Measurements from ENCODE around the gene BAG3.
"Not testable (repeated sequence)": the region's sequence is repeated elsewhere in the genome, so short reads cannot be mapped to it uniquely, and the experiment has no call there.

BAG3 gene

DNA sequence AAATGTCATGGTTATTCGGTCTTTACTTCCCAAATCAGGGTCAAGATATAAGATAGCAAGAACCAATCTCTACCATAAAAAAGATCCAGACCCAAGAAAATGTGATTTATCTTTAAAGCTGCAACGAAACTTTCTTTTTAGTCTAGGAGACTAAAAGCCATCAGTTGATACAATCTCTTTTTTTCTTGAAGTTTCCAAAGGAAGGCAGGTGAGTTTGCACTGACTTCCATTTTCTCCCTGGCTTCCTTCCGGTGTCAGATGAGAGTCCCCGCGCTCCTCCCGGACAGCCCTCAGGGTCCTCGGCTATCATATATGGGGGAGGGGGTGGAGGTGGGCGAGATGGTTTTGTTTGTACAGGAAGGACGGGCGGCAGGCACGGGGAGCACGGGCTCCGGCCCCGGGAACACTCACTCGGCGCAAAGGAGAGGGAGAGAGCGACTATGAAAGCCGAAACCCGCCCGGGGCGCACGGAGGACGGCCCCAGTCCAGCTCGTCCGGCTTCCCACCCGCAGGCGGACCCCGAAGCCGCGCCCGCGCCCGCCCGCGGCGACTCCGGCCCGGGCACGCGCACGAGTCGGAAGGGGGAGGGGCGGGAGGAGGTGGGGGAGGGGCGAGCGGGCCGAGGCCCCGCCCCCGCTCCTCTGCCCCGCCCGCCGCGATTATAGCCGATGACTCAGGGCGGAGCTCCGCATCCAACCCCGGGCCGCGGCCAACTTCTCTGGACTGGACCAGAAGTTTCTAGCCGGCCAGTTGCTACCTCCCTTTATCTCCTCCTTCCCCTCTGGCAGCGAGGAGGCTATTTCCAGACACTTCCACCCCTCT lies at the start of gene BAG3:
Gene BAG3, plus strand, starts transcription at position 689 of the 822 bp plus-strand sequence. CDS start 296 bp downstream, outside the sequence.
- peak in 1 of 2 donors; percentile 74 for DNase-seq

DNA sequence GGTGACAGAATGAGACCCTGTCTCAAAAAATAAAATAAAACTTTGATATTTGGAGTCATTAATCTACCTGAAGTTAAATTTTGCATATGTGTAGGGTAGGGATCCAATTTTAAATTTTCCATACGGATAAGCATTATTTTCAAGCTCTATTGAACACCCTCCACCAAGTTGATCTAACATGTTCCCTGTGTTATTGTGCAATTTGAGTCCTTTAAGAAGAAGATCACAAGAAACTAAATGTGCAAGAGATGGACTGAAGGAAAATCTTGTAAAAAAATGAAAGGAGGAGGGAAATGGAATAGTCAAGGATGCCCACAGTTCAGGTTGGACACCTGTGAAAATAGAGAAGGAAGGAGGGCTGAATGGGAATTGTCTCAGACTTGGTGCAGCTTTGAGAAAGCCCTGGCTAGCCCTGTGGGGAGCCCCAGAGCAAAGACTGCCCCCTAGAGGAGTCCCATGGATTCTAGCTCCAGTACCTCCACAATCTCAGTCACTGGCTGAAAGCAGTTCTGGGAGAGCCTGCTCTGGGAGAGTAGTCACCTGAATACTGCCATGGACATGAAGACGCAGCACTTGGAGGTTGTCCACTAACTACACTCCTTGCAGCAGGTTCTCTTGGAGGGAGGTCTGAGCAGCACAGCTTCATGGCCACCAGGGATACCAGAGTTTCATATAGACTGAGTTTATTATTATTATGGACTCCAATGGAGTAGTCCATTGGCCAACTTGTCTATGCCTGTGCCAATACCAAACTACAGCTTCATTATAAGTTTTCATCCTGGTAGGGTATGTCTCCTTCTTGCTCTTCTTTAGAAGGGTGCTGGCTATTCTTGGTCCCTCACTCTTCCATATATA lies 48.7 kb upstream of the BAG3 start:
- peak in 1 of 2 donors; percentile 23 for DNase-seq

DNA sequence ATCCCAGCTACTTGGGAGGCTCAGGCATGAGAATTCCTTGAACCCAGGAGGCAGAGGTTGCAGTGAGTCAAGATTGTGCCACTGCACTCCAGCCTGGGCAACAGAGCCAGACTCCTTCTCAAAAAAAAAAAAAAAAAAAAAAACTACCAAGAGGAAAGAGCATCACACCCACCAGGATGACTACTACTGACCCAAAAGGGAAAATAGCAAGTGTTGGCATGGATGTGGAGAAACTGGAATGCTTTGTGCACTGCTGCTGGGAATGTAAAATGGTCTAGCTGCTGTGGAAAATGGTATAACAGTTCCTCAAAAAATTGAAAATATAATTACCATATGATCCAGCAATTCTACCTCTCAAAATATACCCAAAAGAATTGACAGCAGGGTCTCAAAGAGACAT lies 46.7 kb upstream of the BAG3 start:
- no peak for DNase-seq

DNA sequence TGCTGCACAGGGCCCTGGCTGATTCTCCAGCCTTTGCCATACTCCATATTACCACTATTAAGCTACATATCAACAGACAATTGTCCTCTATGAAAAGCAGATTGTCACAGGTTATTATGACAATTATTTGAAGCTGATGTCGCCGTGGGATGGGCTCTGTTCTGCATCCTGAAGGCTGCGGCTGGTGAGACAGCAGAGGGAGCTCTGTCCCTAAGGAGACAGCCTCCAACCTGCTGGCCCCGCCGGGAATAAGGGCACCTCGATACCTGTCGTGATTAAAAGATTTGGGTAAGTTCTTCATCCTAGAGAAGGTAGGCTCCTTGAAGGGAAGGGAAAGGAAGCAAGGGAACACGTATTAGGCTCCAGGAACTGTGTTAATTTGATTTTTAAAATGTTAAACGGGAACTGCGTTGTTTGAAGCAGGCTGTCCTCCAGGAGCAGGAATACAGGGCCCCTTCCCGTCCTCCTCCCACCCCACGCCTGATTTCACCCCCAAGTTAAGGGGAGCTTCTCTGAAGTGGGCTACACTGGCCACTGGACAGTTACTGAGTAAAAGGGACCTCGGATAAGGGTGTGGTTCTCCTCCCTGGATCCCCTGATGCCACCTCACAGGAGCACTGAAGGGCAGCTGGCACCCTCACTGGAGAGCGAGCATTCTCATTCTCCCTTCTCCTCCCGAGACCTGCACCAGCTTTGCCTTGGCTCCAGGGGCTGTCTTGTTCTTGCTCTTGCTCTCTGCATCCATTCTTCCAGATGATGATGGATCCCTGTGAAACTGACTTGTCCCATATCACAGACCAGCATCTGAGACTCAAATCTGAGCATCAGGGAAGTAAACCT lies 42.6 kb upstream of the BAG3 start:
- no peak for DNase-seq

DNA sequence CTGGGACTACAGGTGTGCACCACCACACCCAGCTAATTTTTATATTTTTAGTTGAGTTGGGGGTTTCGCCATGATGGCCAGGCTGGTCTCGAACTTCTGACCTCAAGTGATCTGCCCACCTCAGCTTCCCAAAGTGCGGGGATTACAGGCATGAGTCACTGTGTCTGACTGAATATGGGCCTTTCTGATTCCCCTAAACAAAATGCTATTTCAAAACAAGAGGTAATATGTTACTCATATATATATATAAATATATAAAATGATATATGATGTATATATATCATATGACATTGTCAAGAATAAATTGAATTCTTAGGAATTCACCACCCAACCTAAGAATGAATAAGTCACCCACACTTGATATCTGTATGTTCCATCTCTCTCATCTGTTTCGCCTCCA lies 41.7 kb upstream of the BAG3 start:
- DNase-seq, result no peak

DNA sequence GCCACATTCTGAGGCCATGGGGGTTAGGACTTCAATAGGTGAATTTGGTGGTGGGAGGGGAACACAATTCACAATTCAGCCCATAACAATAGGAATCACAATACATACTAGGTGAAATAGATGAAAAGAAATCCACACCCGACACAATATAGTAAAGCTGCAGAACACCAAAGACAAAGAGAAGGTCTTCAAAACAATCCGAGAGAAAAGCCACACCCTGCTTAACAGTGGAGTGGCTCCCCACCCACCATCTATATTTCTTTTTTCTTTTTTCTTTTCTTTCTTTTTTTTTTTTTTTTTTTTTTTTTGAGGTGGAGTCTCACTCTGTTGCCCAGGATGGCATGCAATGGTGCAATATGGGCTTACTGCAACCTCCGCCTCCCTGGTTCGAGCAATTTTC lies 39.7 kb upstream of the BAG3 start:
- DNase-seq, result no peak

DNA sequence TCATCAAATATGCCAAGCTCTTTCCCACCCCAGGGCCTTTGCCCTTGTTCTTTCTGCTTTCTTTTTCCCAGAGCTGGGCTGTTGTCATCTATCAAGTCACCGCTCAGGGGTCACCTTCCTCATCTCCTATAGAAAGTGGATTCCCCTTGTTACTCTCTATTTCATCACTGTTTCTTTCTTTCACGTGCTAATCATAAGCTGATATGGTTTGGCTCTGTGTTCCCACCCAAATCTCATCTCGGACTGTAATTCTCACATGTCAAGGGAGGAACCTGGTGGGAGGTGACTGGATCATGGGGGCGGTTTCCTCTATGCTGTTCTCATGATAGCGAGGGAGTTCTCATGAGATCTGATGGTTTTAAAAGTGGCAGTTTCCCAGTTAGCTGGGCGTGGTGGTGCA lies 37.4 kb upstream of the BAG3 start:
- no peak for DNase-seq

DNA sequence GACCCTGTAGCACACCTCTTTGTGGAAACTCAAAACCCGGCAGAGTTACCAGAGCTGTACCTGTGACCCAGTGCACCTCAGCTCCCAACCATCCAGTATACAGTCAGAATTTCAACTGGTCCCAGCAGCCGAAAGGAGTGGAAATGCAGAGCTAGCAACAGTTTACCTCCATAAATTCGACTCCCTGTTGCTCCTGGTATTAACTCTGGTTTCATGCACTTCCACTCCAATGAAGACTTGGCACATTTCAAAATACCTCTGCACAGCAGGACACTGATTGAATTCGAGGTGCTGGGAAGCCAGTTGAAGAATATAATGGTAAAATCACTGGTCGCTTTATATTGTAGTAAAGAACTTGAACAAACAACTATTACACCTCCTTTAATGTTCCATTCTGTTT lies 36.5 kb upstream of the BAG3 start:
- no peak for DNase-seq

DNA sequence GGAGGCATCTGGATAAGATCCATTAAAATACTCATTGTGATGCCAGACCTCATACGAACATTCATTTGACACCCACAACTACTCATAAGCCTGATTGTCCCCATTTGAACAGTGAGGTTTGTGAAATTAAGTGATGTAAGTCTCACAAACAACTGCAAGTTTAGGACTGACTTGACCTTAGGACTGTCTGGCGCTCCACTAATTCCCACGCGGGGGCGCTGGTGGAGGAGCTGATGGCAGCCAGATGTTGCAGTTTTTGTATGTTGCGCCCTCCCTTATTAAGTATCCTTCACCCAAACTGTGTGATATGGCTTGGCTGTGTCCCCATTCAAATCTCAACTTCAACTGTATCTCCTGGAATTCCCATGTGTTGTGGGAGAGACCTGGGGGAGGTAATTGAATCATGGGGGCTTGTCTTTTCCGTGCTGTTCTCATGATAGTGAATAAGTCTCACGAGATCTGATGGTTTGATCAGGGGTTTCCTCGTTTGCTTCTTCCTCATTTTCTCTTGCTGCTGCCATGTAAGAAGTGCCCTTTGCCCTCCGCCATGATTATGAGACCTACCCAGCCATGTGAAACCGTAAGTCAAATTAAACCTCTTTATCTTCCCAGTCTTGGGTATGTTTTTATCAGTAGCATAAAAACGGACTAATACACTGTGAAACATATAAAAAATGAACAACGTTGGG lies 34.2 kb upstream of the BAG3 start:
- no peak for DNase-seq

DNA sequence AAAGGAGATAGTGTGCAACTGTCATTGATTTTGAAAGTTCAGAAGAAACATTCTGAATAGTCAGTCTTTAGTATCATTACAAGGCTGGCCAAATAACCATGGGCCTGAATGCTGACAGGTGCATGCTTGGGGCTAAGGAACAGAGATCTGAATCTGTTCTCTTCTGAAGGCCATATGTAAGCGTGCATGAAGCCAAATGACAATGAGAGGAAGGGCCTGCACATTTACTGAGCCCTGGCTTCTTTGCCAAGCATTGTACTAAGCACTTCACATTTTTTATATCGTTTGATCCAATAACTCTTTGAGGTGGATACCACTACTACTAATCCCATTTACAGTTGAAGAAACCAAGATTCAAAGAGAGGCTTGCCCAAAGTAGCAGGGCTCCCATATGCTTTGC lies 32.0 kb upstream of the BAG3 start:
- DNase-seq, result no peak

DNA sequence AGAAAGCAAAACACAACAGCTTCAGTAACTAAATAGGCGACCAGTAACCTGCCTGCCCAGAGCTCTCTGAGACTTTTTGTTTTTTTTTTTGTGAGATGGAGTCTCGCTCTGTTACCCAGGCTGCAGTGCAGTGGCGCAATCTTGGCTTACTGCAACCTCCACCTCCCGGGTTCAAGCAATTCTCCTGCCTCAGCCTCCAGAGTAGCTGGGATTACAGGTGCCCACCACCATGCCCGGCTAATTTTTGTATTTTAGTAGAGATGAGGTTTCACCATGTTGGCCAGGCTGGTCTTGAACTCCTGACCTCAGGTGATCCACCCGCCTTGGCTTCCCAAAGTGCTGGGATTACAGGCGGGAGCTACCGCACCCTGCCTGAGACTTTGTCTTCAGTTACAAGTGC lies 31.4 kb upstream of the BAG3 start:
- DNase-seq, result not testable (repeated sequence)

DNA sequence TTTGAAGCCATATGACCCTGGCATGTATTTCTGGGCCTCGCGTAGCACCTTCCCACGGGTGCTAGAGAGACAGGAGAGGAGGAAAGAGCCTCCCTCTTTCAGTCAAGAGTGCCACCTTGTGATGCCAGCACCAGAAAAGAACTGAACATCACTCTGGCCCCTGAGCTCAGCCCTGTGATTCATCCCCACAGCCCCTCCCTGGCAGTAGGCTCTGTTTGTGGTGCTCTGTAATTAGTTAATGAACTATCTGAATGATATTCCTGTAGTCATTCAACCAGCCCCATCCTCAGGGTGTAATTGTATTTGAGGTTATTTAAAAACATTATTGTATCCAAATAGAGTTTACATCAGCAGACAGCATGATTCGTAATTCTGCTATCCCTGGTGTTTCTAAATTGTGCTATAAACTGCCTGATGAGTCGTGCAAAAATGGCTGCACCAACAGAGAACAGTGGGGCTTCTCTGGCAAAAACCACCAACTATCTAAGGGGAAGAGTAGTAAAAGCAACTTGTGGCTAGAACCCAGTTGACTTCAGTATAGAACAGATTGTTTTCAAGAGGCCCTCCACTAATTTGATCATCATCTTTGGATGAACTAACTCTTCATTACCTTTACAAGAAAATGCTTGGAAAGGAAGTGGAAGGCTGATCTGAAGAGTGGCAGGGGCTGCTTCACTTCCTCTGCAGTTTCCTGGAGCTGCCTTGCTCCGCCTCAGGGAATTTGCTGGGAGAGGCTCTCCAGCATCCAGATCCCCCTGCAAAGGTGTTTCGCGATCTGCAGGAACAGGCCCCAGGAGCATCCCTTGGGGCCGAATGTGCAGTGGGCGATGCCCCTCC lies 30.7 kb upstream of the BAG3 start:
- DNase-seq, result no peak

DNA sequence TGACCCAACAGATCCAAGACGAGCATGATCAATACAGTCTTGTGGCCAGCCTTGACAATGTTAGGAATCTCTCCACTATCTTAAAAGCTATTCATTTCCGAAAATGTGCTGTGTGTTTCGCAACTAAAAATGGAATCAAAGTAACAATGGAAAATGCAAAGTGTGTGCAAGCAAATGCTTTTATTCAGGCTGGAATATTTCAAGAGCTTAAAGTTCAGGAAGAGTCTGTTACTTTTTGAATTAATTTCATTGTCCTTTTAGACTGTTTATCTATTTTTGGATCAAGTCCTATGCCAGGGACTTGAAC lies 30.1 kb upstream of the BAG3 start:
- DNase-seq, result no peak

DNA sequence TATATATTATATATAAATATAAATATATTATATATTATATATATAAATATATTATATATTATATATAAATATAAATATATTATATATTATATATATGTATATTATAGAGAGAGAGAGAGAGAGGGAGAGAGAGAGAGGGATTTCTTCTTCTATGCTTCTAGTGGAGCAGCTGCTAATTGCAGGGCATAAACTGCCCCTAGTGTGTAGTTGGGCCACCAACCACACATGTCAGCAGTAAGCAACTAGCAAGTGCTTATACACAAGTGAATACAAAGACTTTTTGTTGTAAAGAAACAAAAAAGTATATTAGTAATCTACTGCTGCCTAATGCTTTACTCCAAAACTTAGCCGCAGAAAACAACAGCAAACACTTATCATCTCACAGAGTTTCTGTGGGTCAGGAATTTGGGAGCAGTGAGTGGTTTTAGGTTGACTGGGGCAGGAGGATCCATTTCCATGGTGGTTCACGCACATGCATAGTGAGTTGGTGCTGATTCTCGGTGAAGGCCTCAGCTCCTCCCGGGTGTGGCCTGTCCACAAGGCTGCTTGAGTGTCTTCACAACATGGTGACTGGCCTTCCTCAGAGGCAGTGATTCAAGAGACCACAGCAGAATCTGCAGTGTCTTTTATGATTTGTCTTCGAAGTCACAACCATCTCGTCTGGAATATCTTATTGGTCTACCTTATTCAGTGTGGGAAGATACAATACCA lies 25.5 kb upstream of the BAG3 start:
- no peak for DNase-seq

DNA sequence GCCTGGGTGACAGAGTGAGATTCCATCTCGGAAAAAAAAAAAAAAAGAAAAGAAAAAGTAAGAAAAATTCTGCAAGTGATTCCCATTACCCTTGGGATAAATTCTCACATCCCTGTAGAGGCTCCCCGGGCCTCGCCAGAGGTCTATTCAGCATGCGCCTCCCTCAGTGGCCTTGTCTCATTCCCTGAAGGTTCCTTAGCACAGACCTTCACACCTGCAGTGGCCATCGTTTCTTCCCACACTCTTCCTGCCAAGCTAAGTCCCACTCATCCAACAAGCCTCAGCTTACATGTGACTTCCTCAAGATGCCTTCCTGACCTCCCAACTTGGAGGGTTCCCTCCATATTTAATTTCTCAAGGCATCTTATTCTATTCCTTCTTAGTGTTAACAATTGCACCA lies 20.9 kb upstream of the BAG3 start:
- DNase-seq, result no peak

DNA sequence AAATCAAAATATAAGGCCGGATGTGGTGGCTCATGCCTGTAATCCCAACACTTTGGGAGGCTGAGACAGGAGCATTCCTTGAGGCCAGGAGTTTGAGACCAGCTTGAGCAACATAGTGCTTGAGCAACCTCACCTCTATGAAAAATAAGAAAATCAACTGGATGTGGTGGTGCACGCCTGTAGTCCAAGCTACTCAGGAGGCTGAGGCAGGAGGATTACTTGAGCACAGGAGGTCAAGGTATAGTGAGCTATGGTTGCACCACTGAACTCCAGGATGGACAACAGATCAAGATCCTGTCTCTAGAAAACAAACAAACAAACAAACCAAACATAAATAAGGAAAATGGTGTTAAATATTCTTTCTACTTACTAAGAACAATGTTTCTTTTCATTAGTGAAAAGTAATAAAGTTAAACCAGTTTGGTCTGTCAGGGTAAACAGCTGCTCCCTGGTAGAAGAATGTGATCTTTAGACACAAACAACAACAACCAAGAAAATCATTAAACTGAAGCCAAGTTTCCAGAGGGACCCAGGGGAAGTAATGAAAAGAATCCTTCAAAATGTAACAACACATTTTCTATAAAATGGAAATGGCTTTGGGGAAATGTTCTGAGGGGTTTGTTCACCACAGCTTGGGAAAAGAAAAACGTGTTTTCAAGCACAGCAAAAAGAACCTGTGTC lies 17.5 kb upstream of the BAG3 start:
- DNase-seq, result no peak

DNA sequence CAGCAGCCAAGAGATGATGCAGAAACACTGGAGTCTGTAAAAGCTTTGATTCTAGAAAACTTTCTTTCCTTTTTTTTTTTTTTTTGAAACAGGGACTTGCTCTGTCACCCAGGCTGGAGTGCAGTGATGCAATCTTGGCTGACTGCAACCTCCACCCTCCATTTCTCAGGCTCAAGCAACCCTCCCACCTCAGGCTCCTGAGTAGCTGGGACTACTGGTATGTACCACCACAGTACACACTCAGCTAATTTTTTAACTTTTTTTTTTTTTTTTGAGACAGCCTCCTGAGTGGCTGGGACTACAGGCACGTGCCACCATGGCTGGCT lies 17.0 kb upstream of the BAG3 start:
- no peak for DNase-seq

DNA sequence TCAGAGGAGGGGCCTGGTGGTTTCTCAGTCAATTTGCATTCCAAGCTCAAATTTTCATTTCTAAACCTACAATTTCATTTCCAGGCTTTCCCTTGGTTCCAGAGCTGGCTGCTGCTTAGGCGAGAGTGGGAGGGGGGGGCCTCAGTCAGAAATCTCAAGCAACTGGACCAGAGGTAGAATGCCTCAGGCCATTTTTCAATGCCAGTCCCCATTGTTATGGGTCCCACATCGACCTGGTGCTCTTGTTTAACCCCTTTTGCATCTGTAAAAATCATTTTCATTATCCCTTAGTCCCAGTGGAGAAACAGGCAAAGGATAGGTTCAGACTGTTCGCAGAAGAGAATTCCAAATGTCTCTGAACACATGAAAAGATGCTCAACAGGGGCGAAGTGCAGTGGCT lies 13.5 kb upstream of the BAG3 start:
- DNase-seq, result no peak

DNA sequence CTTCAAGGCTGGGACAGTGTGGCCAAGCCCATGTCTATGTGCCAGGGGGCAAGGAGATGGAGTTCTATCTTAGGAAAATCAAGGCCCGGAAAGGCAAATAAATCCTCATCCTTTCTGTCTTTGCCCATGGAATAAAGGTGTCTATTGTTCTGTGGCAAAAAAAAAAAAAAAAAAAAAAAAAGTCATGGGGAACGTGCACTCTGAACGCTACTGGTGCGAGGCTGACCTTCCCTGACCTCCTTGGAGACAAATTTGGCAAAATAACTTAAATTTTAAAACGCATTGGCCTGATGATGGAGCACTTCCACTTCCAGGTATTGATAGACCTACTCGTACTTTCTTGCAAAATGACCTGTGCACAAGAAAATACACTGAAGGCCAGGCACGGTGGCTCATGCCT lies 12.2 kb upstream of the BAG3 start:
- DNase-seq, result no peak

DNA sequence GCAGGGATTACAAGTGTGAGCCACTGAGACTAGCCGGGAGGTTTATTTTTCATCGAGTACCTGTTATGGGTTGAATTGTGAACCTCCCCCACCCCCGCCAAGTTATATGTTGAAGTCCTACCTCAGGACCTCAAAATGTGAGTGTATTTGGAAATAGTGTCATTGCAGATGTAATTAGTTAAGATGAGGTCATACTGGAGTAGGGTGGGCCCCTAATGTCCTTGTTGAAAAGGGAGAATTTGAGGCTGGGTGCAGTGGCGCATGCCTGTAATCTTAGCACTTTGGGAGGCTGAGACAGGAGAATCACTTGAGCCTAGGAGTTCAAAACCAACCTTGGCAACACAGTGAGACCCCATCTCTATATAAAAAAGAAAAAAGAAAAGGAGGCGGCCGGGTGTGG lies 10.8 kb upstream of the BAG3 start:
- no peak for DNase-seq
